GM15510 (cell line): ENCODE measurements around the gene ENKD1.

Experiments
- POLR2A ChIP-seq: IDR thresholded peaks from 3 replicates; pipeline ENCODE4 v1.6.1; 2011; ENCODE audit warnings: borderline replicate concordance; ENCODE audit not compliant: insufficient read length; ENCODE audit errors: extremely low read depth

ENKD1 gene

GRCh38 chr16:67672739-67673662 is 6.5 kb upstream of the ENKD1 start:
- no peak for TF ChIP-seq POLR2A

- no peak for TF ChIP-seq POLR2A
These were observed 5.8 kb upstream of the ENKD1 start for GRCh38 chr16:67672306-67672705.

DNA sequence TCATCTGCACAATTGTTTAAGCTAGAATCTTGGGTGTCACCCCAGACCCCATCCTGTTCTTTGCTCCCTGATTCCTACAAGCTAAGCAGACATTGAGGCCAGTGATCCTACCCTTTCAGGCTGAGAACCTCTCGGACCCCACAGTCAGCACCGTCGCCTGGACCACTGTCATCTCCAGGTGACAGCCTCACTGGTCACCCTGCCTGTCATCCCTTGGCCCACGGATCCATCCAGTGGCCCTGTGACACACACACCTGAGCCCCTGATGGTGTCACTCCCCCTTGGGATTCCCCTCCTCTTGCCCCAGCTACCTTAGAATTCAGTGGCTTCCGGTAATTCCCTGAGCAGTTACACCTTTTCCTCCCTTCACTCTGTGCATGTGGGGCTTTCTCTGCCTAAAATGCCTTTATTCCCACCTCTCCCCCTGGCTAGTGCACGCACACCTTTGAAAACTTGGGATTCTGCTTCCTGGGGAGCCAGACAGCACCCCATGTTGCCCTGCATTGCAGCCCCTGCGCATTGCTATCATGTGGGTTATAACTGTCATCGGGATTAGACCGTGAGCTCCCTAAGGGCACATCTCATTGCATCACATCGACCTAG is 3.0 kb upstream of the ENKD1 start:
- no peak for TF ChIP-seq POLR2A

DNA sequence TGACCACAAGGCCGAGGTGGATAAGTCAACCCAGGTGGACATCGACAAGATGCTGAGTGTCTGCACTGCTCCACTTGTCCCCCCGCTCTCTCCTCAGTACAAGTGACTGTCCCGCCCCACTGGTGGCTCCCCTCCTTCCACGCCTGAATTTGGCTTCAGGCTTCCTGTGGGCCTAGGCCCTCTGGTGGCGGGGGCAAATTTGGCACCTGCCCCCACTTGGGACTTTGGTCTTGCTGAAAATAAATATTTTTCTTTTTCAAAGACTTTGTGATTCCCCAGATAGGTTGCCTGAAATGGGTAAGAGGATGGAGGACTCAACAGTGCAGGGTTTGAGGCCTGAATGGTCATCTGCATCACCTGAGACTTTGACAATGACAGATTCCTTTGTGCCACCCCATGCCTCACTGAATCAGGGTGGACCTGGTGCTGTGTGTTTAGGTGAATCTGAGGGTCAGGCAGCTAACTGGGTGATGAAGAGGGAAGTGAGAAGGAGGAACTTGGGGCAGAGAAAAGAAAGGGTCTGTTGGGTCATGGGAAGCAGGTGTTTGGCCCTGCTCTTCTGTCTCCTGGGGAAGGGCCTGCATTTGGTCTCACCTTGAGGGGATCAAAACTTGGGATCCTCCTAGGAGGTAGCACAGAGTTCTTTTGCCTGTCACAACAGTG is 2.1 kb upstream of the ENKD1 start:
- TF ChIP-seq POLR2A = no peak

- peak; percentile 18 for TF ChIP-seq POLR2A
These were observed 1.4 kb upstream of the ENKD1 start for GRCh38 chr16:67667817-67668494.

DNA sequence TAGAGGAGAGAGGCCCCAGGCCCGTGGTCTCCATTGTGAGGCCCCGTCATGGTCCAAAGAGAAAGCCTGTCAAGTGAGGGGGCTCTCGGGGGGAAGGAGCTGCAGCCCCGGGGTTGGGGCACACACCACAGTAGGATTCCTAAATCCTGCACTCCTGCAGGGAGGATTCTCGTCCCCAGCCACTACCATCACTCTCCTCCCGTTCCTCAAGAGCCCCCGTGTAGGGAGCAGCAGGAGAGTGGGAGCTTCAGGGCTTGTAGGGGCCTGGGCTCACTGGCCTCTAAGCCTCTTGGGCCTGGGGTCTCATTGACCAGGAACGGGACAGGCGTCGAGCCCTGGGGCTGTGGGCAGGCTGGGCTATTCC is 885 bp upstream of the ENKD1 start:
- no peak for TF ChIP-seq POLR2A

DNA sequence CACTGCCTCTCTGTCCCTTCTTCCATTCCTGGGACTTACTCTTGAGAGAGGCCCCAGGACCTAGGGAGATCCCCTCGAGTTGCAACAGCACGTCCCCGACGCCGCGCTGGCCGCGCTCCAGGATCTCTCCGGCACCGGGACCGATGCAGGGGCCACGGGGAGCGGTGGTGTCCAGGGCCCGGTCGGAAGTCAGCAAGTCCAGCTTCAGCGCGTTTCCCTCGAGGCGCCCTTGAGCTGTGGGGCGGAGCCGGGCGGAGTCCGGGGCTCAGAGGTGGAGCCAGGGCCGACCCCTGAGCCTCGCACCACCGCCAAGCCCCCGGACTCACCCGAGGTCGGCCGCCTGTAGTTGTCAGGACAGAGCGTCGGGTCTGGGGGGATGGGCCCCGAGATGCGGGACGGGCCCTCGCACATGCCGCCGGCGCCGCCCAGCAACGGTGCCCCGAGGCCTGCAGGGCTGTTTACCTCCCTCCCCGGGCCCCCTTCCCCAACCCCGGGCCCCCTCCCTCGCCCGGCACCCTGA is 458 bp downstream of the ENKD1 start:
- TF ChIP-seq POLR2A = no peak

- TF ChIP-seq POLR2A = no peak
These were observed 952 bp downstream of the ENKD1 start for GRCh38 chr16:67665598-67665997.

DNA sequence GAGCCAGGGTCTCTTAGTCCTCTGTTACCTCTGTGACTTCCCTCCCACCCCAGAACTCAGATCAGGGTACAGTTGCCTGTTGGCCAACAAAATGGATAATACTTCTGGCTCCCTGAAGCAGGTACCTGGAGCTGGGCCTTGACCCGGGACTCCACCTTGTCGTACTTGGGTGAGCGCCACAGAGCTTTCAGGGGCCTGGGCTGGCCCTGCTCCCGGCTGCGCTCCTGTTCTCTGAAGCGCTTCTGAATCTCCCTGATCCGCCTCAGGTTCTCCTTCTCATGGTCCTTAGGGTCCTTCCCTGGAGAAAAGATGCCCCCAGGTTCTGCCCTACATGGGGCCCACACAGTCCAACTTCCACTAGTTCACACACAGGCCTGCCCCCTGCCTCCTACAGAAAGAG is 1.7 kb downstream of the ENKD1 start:
- no peak for TF ChIP-seq POLR2A

GRCh38 chr16:67664258-67664657 is 2.3 kb downstream of the ENKD1 start:
- TF ChIP-seq POLR2A = no peak

DNA sequence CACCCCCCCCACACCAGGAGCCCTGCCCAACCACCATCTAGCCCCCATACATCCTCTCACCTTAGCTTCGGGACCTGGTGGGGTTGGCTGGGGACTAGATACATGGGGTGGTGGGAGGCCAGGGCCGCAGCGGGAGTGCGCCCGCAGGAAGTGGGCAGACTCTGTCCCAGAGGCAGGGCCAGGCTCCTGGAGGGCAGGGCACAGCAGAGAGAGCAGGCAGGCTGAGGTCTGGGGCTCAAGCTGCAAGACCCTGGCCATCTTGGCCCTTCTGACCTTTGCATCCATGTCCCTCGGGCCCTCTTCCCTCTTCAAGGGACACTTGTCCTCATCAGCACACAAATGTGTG is 2.7 kb downstream of the ENKD1 start:
- no peak for TF ChIP-seq POLR2A

GRCh38 chr16:67663151-67663876 is 3.2 kb downstream of the ENKD1 start:
- no peak for TF ChIP-seq POLR2A

DNA sequence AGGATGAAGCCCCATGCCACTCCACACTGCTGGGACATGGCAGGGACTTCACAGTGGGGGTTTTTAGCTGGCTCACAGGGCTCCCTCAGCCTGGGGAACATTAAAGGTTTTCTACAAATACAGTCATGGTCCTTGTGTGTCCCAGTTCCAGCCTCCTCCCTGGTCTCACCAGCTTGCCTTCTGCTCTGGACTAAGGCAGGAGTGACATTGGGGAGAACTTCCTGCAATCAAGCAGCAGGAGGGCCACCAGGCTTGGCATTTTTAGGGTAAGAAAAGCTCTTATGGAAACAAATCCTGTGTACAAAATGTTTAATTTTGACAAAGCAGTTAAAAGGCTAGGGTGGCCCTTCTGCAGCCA is 3.9 kb downstream of the ENKD1 start:
- no peak for TF ChIP-seq POLR2A

GRCh38 chr16:67661886-67662652 is 4.5 kb downstream of the ENKD1 start:
- TF ChIP-seq POLR2A = no peak
